Neural progenitor cell (in vitro differentiated cells): ENCODE results near the gene EPHX1. TPM values are rescaled to one million over a fixed set of nuclear protein-coding genes. Genes with fewer than 3 reads are reported as not detected.

ENCODE experiments used
- DNase-seq: peaks from one replicate; pipeline ENCODE4 v3.0.0-alpha.2; 2016; ENCODE audit warnings: low spot score
- H2AFZ ChIP-seq: fragments of 200-600 bp; sonication (generic); replicated peaks from 2 replicates; pipeline ENCODE4 v1.6.1; 2016; ENCODE audit warnings: antibody characterized with exemption
- H3F3A ChIP-seq: fragments of 200-600 bp; sonication (generic); 2 replicates; pipeline ENCODE4 v1.6.1; 2016; ENCODE audit warnings: antibody characterized with exemption, low read depth
- H3K27ac ChIP-seq: fragments of 200-600 bp; sonication (generic); 2 replicates; pipeline ENCODE4 v1.5.1; 2016; ENCODE audit warnings: mild to moderate bottlenecking
- H3K27me3 ChIP-seq: fragments of 200-600 bp; sonication (generic); 2 replicates; pipeline ENCODE4 v1.6.1; 2016; ENCODE audit warnings: mild to moderate bottlenecking, moderate library complexity
- H3K36me3 ChIP-seq: fragments of 200-600 bp; sonication (generic); 2 replicates; pipeline ENCODE4 v1.5.1; 2016
- H3K4me1 ChIP-seq: fragments of 200-600 bp; sonication (generic); 2 replicates; pipeline ENCODE4 v1.6.1; 2016; ENCODE audit warnings: mixed run types
- H3K4me2 ChIP-seq: fragments of 200-600 bp; sonication (generic); 2 replicates; pipeline ENCODE4 v1.6.1; 2016
- H3K4me3 ChIP-seq: fragments of 200-600 bp; sonication (generic); 2 replicates; pipeline ENCODE4 v1.5.1; 2016
- H3K79me2 ChIP-seq: fragments of 200-600 bp; sonication (generic); 2 replicates; pipeline ENCODE4 v1.6.1; 2016; ENCODE audit warnings: low read depth
- H3K9ac ChIP-seq: fragments of 200-600 bp; sonication (generic); 2 replicates; pipeline ENCODE4 v1.6.1; 2016
- H3K9me3 ChIP-seq: fragments of 200-600 bp; sonication (generic); 2 replicates; pipeline ENCODE4 v1.5.1; 2016; ENCODE audit warnings: low read depth
- H4K20me1 ChIP-seq: fragments of 200-600 bp; sonication (generic); 2 replicates; pipeline ENCODE4 v1.6.1; 2016; ENCODE audit warnings: low read depth
- H3K27ac Mint-ChIP-seq: 3 replicates; pipeline ENCODE4 v1.8.0; 2021; ENCODE audit warnings: mixed read lengths
- H3K27me3 Mint-ChIP-seq: 2 replicates; pipeline ENCODE4 v1.8.0; 2022; ENCODE audit warnings: low read depth, mild to moderate bottlenecking, inconsistent platforms, moderate library complexity, mixed read lengths; ENCODE audit not compliant: insufficient read depth
- H3K36me3 Mint-ChIP-seq: 3 replicates; pipeline ENCODE4 v1.8.0; 2021; ENCODE audit warnings: mixed read lengths
- H3K4me1 Mint-ChIP-seq: 3 replicates; pipeline ENCODE4 v1.8.0; 2021; ENCODE audit warnings: mixed read lengths
- H3K4me3 Mint-ChIP-seq: 3 replicates; pipeline ENCODE4 v1.8.0; 2021; ENCODE audit warnings: mild to moderate bottlenecking, moderate library complexity, mixed read lengths
- H3K9me3 Mint-ChIP-seq: 3 replicates; pipeline ENCODE4 v1.8.0; 2020; ENCODE audit warnings: mixed read lengths
- CTCF ChIP-seq: fragments of 200-600 bp; sonication (generic); IDR thresholded peaks from 2 replicates; pipeline ENCODE4 v1.5.1; 2017; ENCODE audit warnings: antibody characterized with exemption, mild to moderate bottlenecking
- EZH2 ChIP-seq: fragments of 200-600 bp; sonication (generic); IDR thresholded peaks from 2 replicates; pipeline ENCODE4 v1.6.1; 2017; ENCODE audit warnings: antibody characterized with exemption, mild to moderate bottlenecking, moderate library complexity
- EZH2phosphoT487 ChIP-seq: fragments of 200-600 bp; sonication (generic); IDR thresholded peaks from 2 replicates; pipeline ENCODE4 v1.6.1; 2017; ENCODE audit warnings: antibody characterized with exemption
- total RNA-seq: library from RNA; depleted of rRNA; stranded (reverse); fragments of >200 nt; gene quantifications from 2 replicates; pipeline ENCODE4 v1.2.3, GENCODE V29; 2015; ENCODE audit warnings: low replicate concordance

EPHX1 gene
- total RNA-seq, 1 donor from 2014 or later: 4.3 TPM

- no peak overlapping the region for H3K4me3 ChIP-seq
- H3K36me3 ChIP-seq: no peaks in the 10 kb centered on the region
- Mint-ChIP-seq H3K9me3 (no peaks in the 10 kb centered on the region), H3K27me3 (peaks cover 2% of the 10 kb centered on the region), H3K27ac (no peak overlapping the region), H3K36me3 (no peaks in the 10 kb centered on the region), H3K4me1 (no peaks in the 10 kb centered on the region), H3K4me3 (no peak overlapping the region)
- DNase-seq: no peak
- H3K79me2 ChIP-seq: no peaks in the 10 kb centered on the region
- H3K9me3 ChIP-seq: no peaks in the 10 kb centered on the region
- H4K20me1 ChIP-seq: no peaks in the 10 kb centered on the region
- H3K9ac ChIP-seq: no peak overlapping the region
- no peak overlapping the region for H2AFZ ChIP-seq
- H3K27ac ChIP-seq: no peak overlapping the region
- H3K4me1 ChIP-seq: no peaks in the 10 kb centered on the region
- no peaks in the 10 kb centered on the region for H3K27me3 ChIP-seq
- TF ChIP-seq EZH2: no peak
- no peak for TF ChIP-seq EZH2phosphoT487
- no peak for TF ChIP-seq CTCF
- no peak overlapping the region for H3K4me2 ChIP-seq
- no peaks in the 10 kb centered on the region for H3F3A ChIP-seq
Observed at GRCh38 chr1:225859151-225859550, 49.2 kb downstream of the EPHX1 start.

- no peak overlapping the region for H3K9ac ChIP-seq
- no peaks in the 10 kb centered on the region for H3K9me3 ChIP-seq
- H3K27me3 Mint-ChIP-seq: peaks cover 2% of the 10 kb centered on the region
- no peak overlapping the region for H3K27ac ChIP-seq
- no peaks in the 10 kb centered on the region for H3K4me1 Mint-ChIP-seq
- H3K79me2 ChIP-seq: no peaks in the 10 kb centered on the region
- no peak for DNase-seq
- H3K27ac Mint-ChIP-seq: no peak overlapping the region
- no peaks in the 10 kb centered on the region for H3K36me3 Mint-ChIP-seq
- H2AFZ ChIP-seq: no peak overlapping the region
- H3K4me3 ChIP-seq: no peak overlapping the region
- no peaks in the 10 kb centered on the region for H4K20me1 ChIP-seq
- no peak overlapping the region for H3K4me2 ChIP-seq
- H3K4me3 Mint-ChIP-seq: no peak overlapping the region
- TF ChIP-seq EZH2phosphoT487: no peak
- TF ChIP-seq CTCF: no peak
- TF ChIP-seq EZH2: no peak
- H3K36me3 ChIP-seq: no peaks in the 10 kb centered on the region
- no peaks in the 10 kb centered on the region for H3K4me1 ChIP-seq
- H3K9me3 Mint-ChIP-seq: no peaks in the 10 kb centered on the region
- no peaks in the 10 kb centered on the region for H3F3A ChIP-seq
- no peaks in the 10 kb centered on the region for H3K27me3 ChIP-seq
Observed at GRCh38 chr1:225860107-225860506, 50.2 kb downstream of the EPHX1 start.

GRCh38 chr1:225860876-225861441 lies 51.0 kb downstream of the EPHX1 start:
- H3K4me1 ChIP-seq: no peaks in the 10 kb centered on the region
- no peak overlapping the region for H3K27ac ChIP-seq
- no peak overlapping the region for H3K4me3 Mint-ChIP-seq
- H3K36me3 Mint-ChIP-seq: no peaks in the 10 kb centered on the region
- H3K27me3 Mint-ChIP-seq: peaks cover 2% of the 10 kb centered on the region
- H3K9me3 ChIP-seq: no peaks in the 10 kb centered on the region
- H3K36me3 ChIP-seq: no peaks in the 10 kb centered on the region
- no peaks in the 10 kb centered on the region for H3K27me3 ChIP-seq
- no peak overlapping the region for H2AFZ ChIP-seq
- no peak for TF ChIP-seq CTCF
- no peak for TF ChIP-seq EZH2
- TF ChIP-seq EZH2phosphoT487: no peak
- H3K27ac Mint-ChIP-seq: no peak overlapping the region
- H3K9ac ChIP-seq: no peak overlapping the region
- H3K79me2 ChIP-seq: no peaks in the 10 kb centered on the region
- H3F3A ChIP-seq: no peaks in the 10 kb centered on the region
- no peak for DNase-seq
- H3K4me3 ChIP-seq: no peak overlapping the region
- no peak overlapping the region for H3K4me2 ChIP-seq
- no peaks in the 10 kb centered on the region for H3K4me1 Mint-ChIP-seq
- H4K20me1 ChIP-seq: no peaks in the 10 kb centered on the region
- H3K9me3 Mint-ChIP-seq: no peaks in the 10 kb centered on the region
